Left cardiac atrium (tissue), 4 donors: ENCODE results near the gene RTN4. TPM values are rescaled to one million over a fixed set of nuclear protein-coding genes. Genes with fewer than 3 reads are reported as not detected.
"Not testable (repeated sequence)": the region's sequence is repeated elsewhere in the genome, so short reads cannot be mapped to it uniquely, and the experiment has no call there.

Experiments used
- ATAC-seq, 2 donors: fragments of 200-7000 bp; cut with Tn5 transposase; one replicate each; pipeline ENCODE4 v1.9.1; 2020; ENCODE audit warnings: mild to moderate bottlenecking in 2 of 2, moderate library complexity in 2 of 2
- DNase-seq: peaks from one replicate; pipeline ENCODE4 v3.0.0-alpha.2; 2020
- intact Hi-C, 2 donors: fragments of 100-400 bp; cut with DNase I; formaldehyde crosslinking; loops; one replicate each; pipeline versions ENCODE4 v1.14.1 to v1.15.1; 2022 to 2023
- total RNA-seq, 2 donors: library from RNA; stranded (reverse); fragmentation: NEBNext Ultra II Directional; extraction: Animal tissue kit (Norgen Biotek cat#: 25700); gene quantifications; one replicate each; pipeline ENCODE4 v1.2.1, GENCODE V29; 2021
- donor health status: DM: no; HTN: yes; CAD: no.
- donor health status: DM: no; HTN: yes; CAD: no; lungs with severe emphysema.
- donor health status: DM: yes; HTN: yes; CAD: no.
- donor health status: Dilated cardiomyopathy.

The RTN4 gene
- total RNA-seq, 2 donors from 2014 or later = 249 to 251 TPM

GRCh38 chr2:55076019-55076418 lies 25.8 kb upstream of the RTN4 start:
- not testable (repeated sequence) for ATAC-seq

GRCh38 chr2:55073000-55073983 lies 23.0 kb upstream of the RTN4 start:
- no peak for ATAC-seq
- intact Hi-C loops = no loop called here
- no peak for DNase-seq

More at GRCh38 chr2:55076019-55076418, 25.8 kb upstream of the RTN4 start:
- DNase-seq, intact Hi-C loops: not testable (repeated sequence)

GRCh38 chr2:55063713-55064323 lies 13.6 kb upstream of the RTN4 start:
- no peak for ATAC-seq
- DNase-seq = no peak
- intact Hi-C loops = no loop called here

GRCh38 chr2:55063226-55063625 lies 13.0 kb upstream of the RTN4 start:
- no peak for ATAC-seq
- intact Hi-C loops = no loop called here
- DNase-seq = no peak

GRCh38 chr2:55062754-55063153 lies 12.5 kb upstream of the RTN4 start:
- DNase-seq = no peak
- no peak for ATAC-seq
- intact Hi-C loops = no loop called here

- no peak for DNase-seq
- intact Hi-C loops = no loop called here
- no peak for ATAC-seq
Observed at GRCh38 chr2:55061523-55062344, 11.5 kb upstream of the RTN4 start.

- ATAC-seq = no peak
- intact Hi-C loops = no loop called here
Observed at GRCh38 chr2:55059793-55060192, 9.5 kb upstream of the RTN4 start.

DNA sequence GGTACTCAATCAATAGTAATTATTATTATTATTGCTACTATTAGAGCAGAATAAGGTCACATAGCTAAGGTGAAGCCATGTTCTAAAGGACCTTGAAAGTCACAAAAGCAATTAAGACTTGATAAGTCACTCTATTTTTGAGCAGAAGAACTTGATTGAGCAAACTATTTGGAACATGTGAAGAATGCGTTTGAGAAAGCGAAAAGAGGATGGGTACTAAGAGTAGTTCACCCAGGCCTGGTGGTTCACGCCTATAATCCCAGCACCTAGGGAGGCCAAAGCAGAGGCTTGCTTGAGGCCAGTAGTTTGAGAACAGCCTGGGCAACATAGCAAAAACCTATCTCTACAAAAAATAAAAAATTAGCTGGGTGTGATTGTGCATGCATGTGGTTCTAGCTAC lies 7.2 kb upstream of the RTN4 start:
- DNase-seq = no peak
- no peak for ATAC-seq
- intact Hi-C loops = no loop called here

More at GRCh38 chr2:55059793-55060192, 9.5 kb upstream of the RTN4 start:
- no peak for DNase-seq

GRCh38 chr2:55056024-55056521 lies 5.8 kb upstream of the RTN4 start:
- intact Hi-C loops = no loop called here
- ATAC-seq = peak in 1 of 2 donors; percentile 26

GRCh38 chr2:55054106-55054875 lies 4.0 kb upstream of the RTN4 start:
- intact Hi-C loops = no loop called here
- no peak for ATAC-seq
- DNase-seq = no peak

More at GRCh38 chr2:55056024-55056521, 5.8 kb upstream of the RTN4 start:
- no peak for DNase-seq

DNA sequence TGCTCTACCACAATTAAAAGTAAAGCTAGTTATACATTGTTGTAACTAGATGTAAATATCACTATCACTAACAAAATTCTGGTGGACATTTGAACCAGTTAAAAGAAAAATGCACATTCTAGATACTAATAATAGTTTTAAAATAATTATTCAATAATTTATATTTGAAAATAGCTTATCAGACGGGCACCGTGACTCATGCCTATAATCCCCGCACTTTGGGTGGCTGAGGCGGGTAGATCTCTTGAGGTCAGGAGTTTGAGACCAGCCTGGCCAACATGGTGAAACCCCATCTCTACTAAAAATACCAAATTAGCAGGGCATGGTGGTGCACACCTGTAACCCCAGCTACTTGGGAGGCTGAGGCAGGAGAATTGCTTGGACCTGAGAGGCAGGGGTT lies 3.0 kb upstream of the RTN4 start:
- DNase-seq, intact Hi-C loops, ATAC-seq: not testable (repeated sequence)

DNA sequence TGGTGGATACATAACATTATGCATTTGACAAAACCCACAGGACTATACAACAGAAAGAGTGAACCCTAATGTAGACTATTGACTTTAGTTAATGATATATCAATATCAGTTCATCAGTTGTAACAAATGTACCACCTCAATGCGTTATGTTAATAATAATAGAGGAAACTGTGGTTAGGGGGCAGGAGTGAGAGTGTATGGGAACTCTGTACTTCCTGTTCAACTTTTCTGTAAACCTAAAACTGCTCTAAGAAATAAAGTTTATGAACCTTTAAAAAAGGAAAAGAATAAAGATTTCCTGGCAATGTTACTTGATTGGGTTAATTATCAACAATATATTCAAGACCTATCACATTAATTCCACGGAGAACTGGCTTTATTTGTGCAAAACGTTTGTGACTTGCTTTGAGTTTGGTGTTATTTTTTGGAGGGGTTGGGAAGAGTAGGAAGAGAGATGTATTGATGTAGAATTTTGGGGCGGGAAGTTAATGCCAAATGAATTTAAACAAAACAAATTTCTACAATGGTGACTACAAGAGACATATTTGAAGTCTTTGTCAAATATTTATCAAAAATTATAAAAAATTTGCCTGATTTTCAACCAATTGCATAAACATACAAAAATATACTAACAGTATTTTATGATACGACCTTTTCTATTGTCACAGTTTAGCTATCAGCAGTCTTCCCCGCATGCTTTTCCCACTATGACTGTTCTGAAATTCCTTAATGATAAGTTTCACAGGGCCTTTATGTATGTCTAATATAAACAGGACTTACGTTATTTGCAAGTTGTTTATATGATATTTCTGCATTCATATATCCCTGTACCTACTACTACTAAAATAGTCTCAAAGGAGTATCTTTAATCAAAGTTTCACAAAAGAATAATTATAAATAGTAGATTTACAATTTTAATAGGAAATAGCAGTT lies 2.1 kb upstream of the RTN4 start:
- ATAC-seq = no peak
- intact Hi-C loops = no loop called here
- DNase-seq = no peak

GRCh38 chr2:55051026-55051866 lies 995 bp upstream of the RTN4 start:
- intact Hi-C loops = no loop called here
- ATAC-seq = peak; percentile 12 to 55
- peak; percentile 71 for DNase-seq

DNA sequence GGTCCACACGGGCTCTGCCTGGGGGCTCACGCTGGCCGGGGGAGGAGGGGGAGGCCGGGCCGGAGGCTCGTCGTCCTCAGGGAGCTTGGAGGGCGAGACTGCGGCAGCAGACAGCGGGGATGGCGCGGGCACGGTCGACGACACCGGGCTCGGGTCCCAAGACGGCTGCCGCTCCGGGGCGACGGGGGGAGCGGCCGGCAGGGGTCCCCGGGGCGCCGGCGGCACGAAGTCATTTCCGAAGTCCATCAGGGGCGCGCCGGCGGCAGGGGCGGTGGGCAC lies 491 bp downstream of the RTN4 start:
- ATAC-seq (no peak), DNase-seq (no peak)
- intact Hi-C loops = loop anchor here (5.0 to 10.0 kb wide), 2 partner anchors 63 to 115 kb away; no protein-coding TSS in a partner anchor

- intact Hi-C loops = loop anchor here (5.0 to 10.0 kb wide), 2 partner anchors 63 to 116 kb away; no protein-coding TSS in a partner anchor
- ATAC-seq (peak; percentile 59 to 64), DNase-seq (peak; percentile 91)
Observed at GRCh38 chr2:55049043-55049820, 1.0 kb downstream of the RTN4 start.

GRCh38 chr2:55048508-55049042 lies 1.7 kb downstream of the RTN4 start:
- no peak for DNase-seq

More at GRCh38 chr2:55048508-55049042, 1.7 kb downstream of the RTN4 start:
- intact Hi-C loops = loop anchor here (5.0 to 10.0 kb wide), 2 partner anchors 64 to 116 kb away; no protein-coding TSS in a partner anchor
- no peak for ATAC-seq
